Activated naive CD8-positive, alpha-beta T cell treated with anti-CD3 and anti-CD28 coated beads for 36 hours (primary cell): Measurements from ENCODE around the gene AKT3. TPM values are rescaled to one million over a fixed set of nuclear protein-coding genes. Genes with fewer than 3 reads are reported as not detected.
"Not testable (repeated sequence)": the region's sequence is repeated elsewhere in the genome, so short reads cannot be mapped to it uniquely, and the experiment has no call there.

Experiments
- DNase-seq: peaks from one replicate; pipeline ENCODE4 v3.0.0; 2021
- H3K27ac Mint-ChIP-seq: one replicate; pipeline ENCODE4 v1.8.0; 2022; ENCODE audit warnings: mild to moderate bottlenecking, moderate library complexity, mixed read lengths
- H3K27me3 Mint-ChIP-seq: one replicate; pipeline ENCODE4 v1.8.0; 2022; ENCODE audit warnings: mild to moderate bottlenecking, mixed read lengths
- H3K36me3 Mint-ChIP-seq: one replicate; pipeline ENCODE4 v1.8.0; 2021; ENCODE audit warnings: mild to moderate bottlenecking, mixed read lengths
- H3K4me1 Mint-ChIP-seq: one replicate; pipeline ENCODE4 v1.8.0; 2021; ENCODE audit warnings: mixed read lengths
- H3K4me3 Mint-ChIP-seq: one replicate; pipeline ENCODE4 v1.8.0; 2022; ENCODE audit warnings: mild to moderate bottlenecking, moderate library complexity, mixed read lengths
- H3K9me3 Mint-ChIP-seq: one replicate; pipeline ENCODE4 v1.8.0; 2022; ENCODE audit warnings: mixed read lengths
- total RNA-seq, 2 experiments: library from RNA; stranded (reverse); gene quantifications; one replicate each; pipeline ENCODE4 v1.2.3, GENCODE V29; 2021

AKT3 gene
- total RNA-seq, 2 experiments from 2014 or later: 19.1 to 21.5 TPM

DNA sequence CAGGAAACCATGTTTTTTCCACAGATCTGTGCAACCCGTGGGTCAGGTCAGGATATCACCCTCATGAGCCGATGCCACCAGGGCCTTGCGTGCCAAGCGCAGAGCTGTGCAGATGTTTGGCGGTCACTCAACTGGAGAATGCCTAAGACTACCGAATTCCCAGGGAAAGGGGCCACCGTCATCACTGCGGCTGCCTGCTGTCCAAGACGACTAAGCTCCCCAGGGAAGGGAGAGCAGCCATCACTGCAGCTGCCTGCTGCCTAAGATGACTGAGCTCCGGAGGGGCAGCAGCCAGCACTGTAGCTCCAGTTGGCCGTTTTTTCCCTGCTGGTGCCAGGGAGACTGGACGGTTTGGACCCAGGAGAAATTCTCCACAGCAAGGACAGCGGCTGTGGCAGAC is 31.1 kb downstream of the AKT3 start:
- Mint-ChIP-seq H3K27ac (no peak overlapping the region), H3K27me3 (no peaks in the 10 kb centered on the region), H3K36me3 (peaks cover 67% of the 10 kb centered on the region), H3K9me3 (peaks cover 34% of the 10 kb centered on the region), H3K4me3 (no peak overlapping the region), H3K4me1 (peaks cover 7% of the 10 kb centered on the region)
- no peak for DNase-seq

DNA sequence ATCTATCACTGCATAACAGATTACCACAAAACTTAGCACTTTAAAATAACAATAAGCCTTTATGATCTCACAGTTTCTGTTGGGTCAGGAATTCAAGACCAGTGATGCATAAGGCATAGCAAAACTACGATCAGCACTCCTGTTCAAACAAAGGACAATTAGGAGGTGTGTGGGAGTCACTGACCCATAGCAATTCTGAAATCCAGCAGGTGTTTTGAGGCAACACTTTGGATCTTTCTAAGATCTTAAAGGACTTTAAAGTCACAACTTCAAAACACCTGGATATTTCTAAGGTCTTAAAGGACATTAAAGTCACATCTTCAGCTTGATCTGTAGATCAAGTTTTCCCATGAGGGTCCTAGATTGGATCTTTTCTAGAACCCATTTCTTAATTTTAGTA is 35.3 kb downstream of the AKT3 start:
- no peak for DNase-seq

DNA sequence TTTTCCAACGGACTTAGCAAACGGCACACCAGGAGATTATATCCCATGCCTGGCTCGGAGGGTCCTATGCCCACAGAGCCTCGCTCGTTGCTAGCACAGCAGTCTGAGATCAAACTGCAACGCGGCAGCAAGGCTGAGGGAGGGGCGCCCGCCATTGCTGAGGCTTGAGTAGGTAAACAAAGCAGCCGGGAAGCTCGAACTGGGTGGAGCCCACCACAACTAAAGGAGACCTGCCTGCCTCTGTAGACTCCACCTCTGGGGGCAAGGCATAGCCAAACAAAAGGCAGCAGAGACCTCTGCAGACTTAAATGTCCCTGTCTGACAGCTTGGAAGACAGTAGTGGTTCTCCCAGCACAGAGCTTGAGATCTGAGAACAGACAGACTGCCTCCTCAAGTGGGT is 42.7 kb downstream of the AKT3 start:
- not testable (repeated sequence) for DNase-seq, H3K27ac Mint-ChIP-seq

More for the DNA sequence above, 35.3 kb downstream of the AKT3 start:
- Mint-ChIP-seq H3K36me3 (peaks cover 52% of the 10 kb centered on the region), H3K4me3 (no peak overlapping the region), H3K27ac (no peak overlapping the region), H3K9me3 (peaks cover 27% of the 10 kb centered on the region), H3K27me3 (no peaks in the 10 kb centered on the region), H3K4me1 (peaks cover 2% of the 10 kb centered on the region)

DNA sequence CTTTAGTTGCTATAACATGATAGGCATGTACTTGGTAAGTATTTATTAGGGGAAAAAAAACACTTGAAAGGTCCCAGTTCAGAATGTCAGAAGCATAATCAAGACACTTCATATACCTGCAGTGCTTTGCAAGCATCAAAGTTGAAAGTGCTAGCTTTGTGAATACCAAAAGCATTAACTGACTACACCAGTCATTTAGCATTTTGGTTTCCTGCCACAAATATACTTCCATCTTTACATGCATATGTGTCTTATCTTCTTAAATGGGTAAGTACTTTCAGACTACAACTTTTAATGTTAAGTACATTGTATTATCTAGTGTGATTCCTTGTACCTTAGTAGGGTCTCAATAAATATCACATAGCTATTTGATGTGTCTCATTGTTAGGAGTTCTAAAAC is 43.7 kb downstream of the AKT3 start:
- H3K4me3 Mint-ChIP-seq: no peak overlapping the region
- H3K9me3 Mint-ChIP-seq: peaks cover 21% of the 10 kb centered on the region
- no peaks in the 10 kb centered on the region for H3K27me3 Mint-ChIP-seq
- no peak overlapping the region for H3K27ac Mint-ChIP-seq
- no peak for DNase-seq
- peaks cover 41% of the 10 kb centered on the region for H3K4me1 Mint-ChIP-seq
- peaks cover 58% of the 10 kb centered on the region for H3K36me3 Mint-ChIP-seq

More for the DNA sequence above, 42.7 kb downstream of the AKT3 start:
- H3K9me3 Mint-ChIP-seq: peaks cover 26% of the 10 kb centered on the region
- H3K27me3 Mint-ChIP-seq, H3K4me3 Mint-ChIP-seq: not testable (repeated sequence)
- peaks cover 62% of the 10 kb centered on the region for H3K36me3 Mint-ChIP-seq
- peaks cover 41% of the 10 kb centered on the region for H3K4me1 Mint-ChIP-seq

DNA sequence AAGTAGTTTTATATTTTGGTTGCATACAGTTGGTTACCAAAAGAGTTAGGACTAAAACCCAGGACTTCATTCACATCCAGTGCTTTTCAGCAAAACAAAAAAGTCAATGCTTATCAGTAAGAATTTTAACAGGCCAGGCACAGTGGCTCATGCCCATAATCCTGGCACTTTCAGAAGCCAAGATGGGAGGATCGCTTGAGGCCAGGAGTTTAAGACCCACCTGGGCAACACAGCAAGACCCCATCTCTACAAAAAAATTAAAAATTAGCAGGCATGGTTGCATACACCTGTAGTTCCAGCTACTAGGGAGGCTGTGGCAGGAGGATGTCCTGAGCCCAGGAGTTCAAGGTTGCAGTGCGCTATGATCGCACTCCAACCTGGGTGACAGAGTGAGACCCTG is 47.3 kb downstream of the AKT3 start:
- no peaks in the 10 kb centered on the region for H3K27me3 Mint-ChIP-seq
- peaks cover 2% of the 10 kb centered on the region for H3K9me3 Mint-ChIP-seq
- peaks cover 35% of the 10 kb centered on the region for H3K36me3 Mint-ChIP-seq
- no peak overlapping the region for H3K27ac Mint-ChIP-seq
- no peak for DNase-seq
- no peak overlapping the region for H3K4me3 Mint-ChIP-seq
- peaks cover 40% of the 10 kb centered on the region for H3K4me1 Mint-ChIP-seq

DNA sequence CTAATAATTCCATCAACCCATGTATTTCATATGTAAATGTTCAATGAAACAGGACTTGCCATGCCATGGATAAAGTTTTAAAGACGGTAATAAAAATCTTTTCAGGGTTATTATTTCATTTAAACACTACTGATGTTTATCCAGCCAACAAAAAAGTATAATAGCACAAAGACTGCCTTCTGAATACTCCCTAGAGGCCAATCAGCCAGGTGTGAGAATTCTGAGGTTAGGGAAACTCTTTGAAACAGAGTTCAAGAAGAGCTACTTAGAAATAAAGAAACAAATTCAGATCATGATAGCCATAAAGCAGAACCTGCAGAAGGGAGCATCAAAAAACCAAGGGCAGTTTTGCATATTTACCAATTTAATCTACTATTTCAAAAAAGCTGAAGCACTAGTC is 48.7 kb downstream of the AKT3 start:
- peaks cover 39% of the 10 kb centered on the region for H3K4me1 Mint-ChIP-seq
- peaks cover 28% of the 10 kb centered on the region for H3K36me3 Mint-ChIP-seq
- H3K9me3 Mint-ChIP-seq: peaks cover 2% of the 10 kb centered on the region
- no peak overlapping the region for H3K27ac Mint-ChIP-seq
- H3K4me3 Mint-ChIP-seq: no peak overlapping the region
- DNase-seq: no peak
- H3K27me3 Mint-ChIP-seq: no peaks in the 10 kb centered on the region

DNA sequence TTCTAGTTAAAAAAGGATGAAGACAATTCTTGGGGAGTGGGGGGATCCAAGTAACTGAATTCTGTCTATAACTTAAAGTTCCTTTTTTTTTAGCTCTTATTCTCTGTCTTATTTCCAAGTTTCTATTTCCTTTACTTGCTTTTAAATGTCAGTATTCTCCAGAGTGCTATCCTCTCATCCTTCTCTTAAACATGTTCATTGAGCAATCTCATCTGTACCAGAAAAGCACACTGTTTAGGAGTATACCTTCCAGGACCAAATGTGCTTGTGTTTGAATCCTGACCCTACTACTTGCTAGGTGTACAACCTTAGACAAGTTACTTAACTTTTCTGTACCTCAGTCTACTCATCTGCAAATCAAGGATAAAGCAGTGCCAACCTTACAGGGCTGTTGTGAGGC is 50.1 kb downstream of the AKT3 start:
- no peak overlapping the region for H3K27ac Mint-ChIP-seq

DNA sequence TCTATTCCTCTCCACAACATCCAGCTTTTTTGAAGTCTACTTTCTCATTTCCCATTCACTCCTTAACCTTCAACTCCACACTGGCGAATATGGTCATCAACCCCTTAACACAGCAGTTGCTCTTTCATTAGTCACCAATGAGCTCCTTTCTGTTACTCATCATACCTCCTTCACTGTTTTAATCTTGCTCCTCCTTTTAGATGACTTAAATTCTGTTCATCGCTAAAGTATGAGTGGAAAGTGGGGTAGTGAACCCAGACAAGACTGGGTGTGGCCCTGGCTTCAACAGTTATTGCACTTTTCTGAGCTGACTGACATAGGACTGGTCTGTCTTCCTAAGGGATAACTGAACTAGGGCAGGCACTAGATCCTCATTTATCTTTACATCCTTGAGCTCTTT is 51.3 kb downstream of the AKT3 start:
- Mint-ChIP-seq H3K4me1 (peaks cover 29% of the 10 kb centered on the region), H3K27ac (no peak overlapping the region), H3K4me3 (no peak overlapping the region), H3K27me3 (no peaks in the 10 kb centered on the region), H3K36me3 (peaks cover 19% of the 10 kb centered on the region), H3K9me3 (peaks cover 2% of the 10 kb centered on the region)
- no peak for DNase-seq

More for the DNA sequence above, 50.1 kb downstream of the AKT3 start:
- Mint-ChIP-seq H3K27me3 (no peaks in the 10 kb centered on the region), H3K9me3 (peaks cover 2% of the 10 kb centered on the region), H3K4me3 (no peak overlapping the region), H3K36me3 (peaks cover 23% of the 10 kb centered on the region), H3K4me1 (peaks cover 32% of the 10 kb centered on the region)
- no peak for DNase-seq

DNA sequence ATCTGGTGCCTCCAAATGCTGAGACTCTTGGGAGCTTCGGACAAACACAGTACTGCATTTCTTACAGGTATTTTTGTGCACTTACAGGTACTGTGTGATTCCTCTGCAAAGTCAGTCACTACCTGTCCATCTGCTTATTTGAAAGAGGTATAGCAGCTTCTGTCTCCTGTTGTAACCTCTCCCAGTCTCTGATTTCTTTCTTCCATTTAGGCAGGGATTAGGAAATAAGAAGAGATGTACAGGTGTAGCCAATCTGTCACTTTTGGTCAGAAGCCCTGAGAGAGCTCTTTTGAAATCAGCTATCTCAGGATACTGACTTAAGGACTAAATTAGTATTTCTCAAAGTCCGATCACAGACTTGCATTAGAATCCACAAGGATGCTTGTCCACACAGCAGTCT is 54.0 kb downstream of the AKT3 start:
- Mint-ChIP-seq H3K36me3 (peaks cover 18% of the 10 kb centered on the region), H3K9me3 (peaks cover 2% of the 10 kb centered on the region), H3K4me3 (no peak overlapping the region), H3K27ac (no peak overlapping the region), H3K27me3 (no peaks in the 10 kb centered on the region), H3K4me1 (peaks cover 41% of the 10 kb centered on the region)
- DNase-seq: no peak

DNA sequence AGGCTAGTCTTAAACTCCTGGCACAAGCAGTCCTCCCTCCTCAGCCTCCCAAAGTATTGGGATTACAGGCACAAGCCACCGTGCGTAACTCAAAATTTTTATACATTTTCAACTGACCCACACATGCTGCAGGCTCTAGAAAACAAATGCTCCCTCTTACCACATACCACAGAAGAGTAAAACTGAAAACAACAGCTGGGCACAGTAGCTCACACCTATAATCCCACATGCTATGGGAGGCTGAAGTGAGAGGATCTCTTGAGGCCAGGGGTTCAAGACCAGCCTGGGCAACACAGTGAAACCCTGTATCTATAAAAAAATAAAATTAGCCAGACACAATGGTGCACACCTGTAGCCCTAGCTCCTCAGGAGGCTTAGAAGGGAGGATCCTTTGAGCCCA is 56.7 kb downstream of the AKT3 start:
- H3K27ac Mint-ChIP-seq: no peak overlapping the region

DNA sequence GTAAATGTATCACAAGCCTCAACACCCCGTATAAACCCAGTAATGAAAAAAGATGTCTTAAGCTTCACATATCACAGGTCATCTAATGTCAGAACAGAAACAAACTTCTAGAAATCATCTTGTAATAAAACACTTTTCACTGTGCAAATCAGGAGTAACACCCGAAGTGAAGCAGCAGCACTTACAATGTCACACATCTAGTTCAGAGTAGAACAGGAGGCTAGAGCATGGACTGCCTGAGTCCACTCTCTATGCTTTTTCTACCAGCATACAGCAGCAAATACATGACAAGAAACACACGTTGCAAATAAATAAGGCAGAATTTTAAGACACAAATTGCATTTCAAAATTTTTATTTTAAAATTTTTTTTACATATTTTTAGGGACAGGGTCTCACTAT is 57.2 kb downstream of the AKT3 start:
- Mint-ChIP-seq H3K4me1 (peaks cover 37% of the 10 kb centered on the region), H3K4me3 (no peak overlapping the region), H3K27ac (no peak overlapping the region), H3K9me3 (no peaks in the 10 kb centered on the region), H3K36me3 (peaks cover 19% of the 10 kb centered on the region), H3K27me3 (no peaks in the 10 kb centered on the region)
- DNase-seq: no peak

More for the DNA sequence above, 56.7 kb downstream of the AKT3 start:
- H3K4me3 Mint-ChIP-seq: no peak overlapping the region
- peaks cover 37% of the 10 kb centered on the region for H3K4me1 Mint-ChIP-seq
- peaks cover 19% of the 10 kb centered on the region for H3K36me3 Mint-ChIP-seq
- no peaks in the 10 kb centered on the region for H3K27me3 Mint-ChIP-seq
- H3K9me3 Mint-ChIP-seq: no peaks in the 10 kb centered on the region
- DNase-seq: no peak

DNA sequence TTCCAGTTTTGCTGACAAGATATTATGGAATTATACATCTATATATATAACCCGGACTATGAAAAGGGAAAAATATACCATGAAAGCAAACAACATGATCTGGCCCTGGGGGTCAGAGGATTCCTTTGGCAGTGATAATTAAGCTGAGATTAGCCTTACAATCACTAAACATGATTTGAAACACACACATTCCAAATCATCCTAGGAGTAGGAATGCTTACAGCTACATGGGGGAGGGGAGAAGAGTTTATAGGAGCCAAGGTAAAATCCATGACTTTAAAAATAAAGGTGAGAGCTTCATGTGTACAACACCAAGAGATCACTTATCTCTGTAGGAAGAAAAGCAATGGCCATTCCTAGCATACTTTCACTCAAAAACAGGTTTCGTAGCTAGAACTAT is 57.6 kb downstream of the AKT3 start:
- peaks cover 20% of the 10 kb centered on the region for H3K36me3 Mint-ChIP-seq
- no peaks in the 10 kb centered on the region for H3K27me3 Mint-ChIP-seq
- H3K4me3 Mint-ChIP-seq: no peak overlapping the region
- no peaks in the 10 kb centered on the region for H3K9me3 Mint-ChIP-seq
- DNase-seq: no peak
- H3K4me1 Mint-ChIP-seq: peaks cover 35% of the 10 kb centered on the region
- H3K27ac Mint-ChIP-seq: no peak overlapping the region

DNA sequence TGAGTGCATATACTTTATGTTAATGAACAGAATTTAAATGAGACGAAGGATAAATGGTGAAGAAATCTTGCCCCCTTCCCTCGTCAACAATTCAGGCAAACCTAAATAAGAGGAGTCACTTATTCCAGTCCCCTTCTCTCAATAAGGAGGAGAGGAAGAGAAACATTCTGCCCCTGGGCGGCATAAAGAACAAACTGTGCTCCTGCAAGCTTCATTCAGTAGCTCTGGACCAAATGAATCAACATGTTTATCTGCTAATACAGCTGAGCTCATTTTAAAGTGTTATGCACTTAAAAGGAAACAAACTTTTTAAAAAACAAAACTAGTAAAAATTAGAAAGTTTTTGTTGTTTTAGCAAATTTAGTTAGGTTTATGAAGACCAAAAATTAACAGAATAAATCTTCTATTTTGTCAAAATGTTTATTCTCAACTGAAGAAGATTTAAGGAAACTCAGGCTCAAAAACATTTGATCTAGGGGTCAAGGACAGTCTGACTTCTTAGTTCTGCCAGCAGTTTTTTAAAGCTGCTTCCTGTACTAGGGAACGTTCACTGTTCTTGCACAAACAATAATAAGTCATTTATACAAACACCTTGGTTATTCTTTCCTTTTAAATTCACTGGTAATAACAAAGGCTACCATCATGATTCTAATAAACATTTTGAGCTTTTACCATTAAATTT is 58.3 kb downstream of the AKT3 start:
- DNase-seq: no peak
- H3K27me3 Mint-ChIP-seq: no peaks in the 10 kb centered on the region
- no peaks in the 10 kb centered on the region for H3K9me3 Mint-ChIP-seq
- H3K36me3 Mint-ChIP-seq: peaks cover 21% of the 10 kb centered on the region
- H3K4me1 Mint-ChIP-seq: peaks cover 32% of the 10 kb centered on the region
- H3K27ac Mint-ChIP-seq: no peak overlapping the region
- H3K4me3 Mint-ChIP-seq: no peak overlapping the region

DNA sequence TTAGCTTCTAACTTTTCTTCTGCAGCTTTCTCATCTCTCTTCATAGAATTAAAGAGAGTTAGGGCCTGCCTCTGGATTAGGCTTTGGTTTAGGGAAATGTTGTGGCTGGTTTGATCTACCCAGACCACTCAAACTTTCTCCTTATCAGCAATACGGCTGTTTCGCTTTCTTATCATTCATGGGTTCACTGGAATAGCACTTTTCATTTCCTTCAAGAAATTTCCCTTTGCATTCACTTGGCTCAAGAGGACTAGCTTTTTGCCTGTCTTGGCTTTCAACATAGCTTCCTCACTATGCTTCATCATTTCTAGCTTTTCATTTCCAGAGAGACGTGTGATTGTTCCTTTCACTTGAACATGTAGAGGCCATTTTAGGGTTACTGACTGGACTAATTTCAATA is 59.6 kb downstream of the AKT3 start:
- Mint-ChIP-seq H3K27ac (no peak overlapping the region), H3K36me3 (peaks cover 11% of the 10 kb centered on the region), H3K9me3 (no peaks in the 10 kb centered on the region), H3K4me1 (peaks cover 29% of the 10 kb centered on the region), H3K4me3 (no peak overlapping the region), H3K27me3 (no peaks in the 10 kb centered on the region)
- DNase-seq: no peak

DNA sequence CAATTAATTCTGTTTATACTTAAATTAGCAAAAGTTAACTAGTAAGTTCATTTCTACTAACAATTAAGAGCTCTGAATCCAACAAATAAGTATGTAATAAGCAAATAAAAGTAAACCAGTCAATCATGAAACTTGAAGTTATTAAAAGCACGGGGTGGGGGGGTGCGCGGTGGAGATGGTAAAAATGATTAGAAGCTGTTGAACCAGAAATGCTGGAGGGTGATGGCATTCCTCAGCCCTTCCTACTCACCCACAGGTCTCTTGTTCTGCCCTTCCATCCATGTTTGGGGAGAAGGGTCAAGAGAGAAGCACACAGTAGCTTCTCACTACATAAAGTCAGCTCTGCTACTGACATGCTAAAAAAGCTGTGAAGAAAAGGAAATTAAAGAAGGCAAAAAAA is 63.5 kb downstream of the AKT3 start:
- H3K9me3 Mint-ChIP-seq: no peaks in the 10 kb centered on the region
- H3K27me3 Mint-ChIP-seq: no peaks in the 10 kb centered on the region
- H3K4me1 Mint-ChIP-seq: peaks cover 14% of the 10 kb centered on the region
- H3K4me3 Mint-ChIP-seq: no peak overlapping the region
- H3K27ac Mint-ChIP-seq: no peak overlapping the region
- DNase-seq: no peak
- peaks cover 11% of the 10 kb centered on the region for H3K36me3 Mint-ChIP-seq

DNA sequence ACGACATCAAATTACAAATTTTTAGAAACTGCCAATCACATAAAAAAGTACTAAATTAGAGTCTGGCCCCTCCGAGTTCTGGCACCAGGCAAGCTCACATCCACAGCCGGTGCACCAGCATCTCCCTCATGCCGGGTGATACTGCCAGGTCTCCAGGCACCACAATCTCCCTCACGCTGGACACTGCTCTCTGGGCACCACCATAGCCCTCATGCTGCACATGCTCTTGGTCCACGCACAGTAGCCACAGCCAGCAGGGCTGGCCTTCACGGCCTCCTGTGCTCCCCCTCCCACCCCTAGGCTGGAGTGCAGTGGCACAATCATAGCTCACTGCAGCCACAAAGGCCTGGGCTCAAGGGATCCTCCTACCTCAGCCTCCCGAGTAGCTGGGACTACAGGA is 65.5 kb downstream of the AKT3 start:
- Mint-ChIP-seq H3K27ac (no peak overlapping the region), H3K36me3 (peaks cover 7% of the 10 kb centered on the region), H3K27me3 (no peaks in the 10 kb centered on the region), H3K4me3 (no peak overlapping the region), H3K9me3 (no peaks in the 10 kb centered on the region), H3K4me1 (peaks cover 3% of the 10 kb centered on the region)
- DNase-seq: no peak
